ENCODE data around the gene ATF5. TPM values are rescaled to one million over a fixed set of nuclear protein-coding genes. Genes with fewer than 3 reads are reported as not detected.

The ATF5 gene
- total RNA-seq, 2 experiments from 2014 or later: 16.3 to 19.1 TPM

DNA sequence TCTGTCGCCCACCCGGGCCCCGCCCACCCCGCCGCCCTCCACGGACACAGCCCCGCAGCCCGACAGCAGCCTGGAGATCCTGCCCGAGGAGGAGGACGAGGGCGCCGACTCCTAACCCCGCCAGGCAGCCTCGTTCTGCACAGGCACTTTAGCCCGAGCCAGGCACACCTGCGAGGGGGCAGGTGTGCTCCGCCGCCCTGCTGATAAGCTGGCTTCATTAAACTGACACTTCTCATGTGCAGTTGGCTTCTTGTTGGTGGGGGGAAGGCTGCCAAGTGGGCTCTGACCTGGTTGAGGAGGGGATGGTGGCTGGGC lies 40.5 kb upstream of the ATF5 start:
- Mint-ChIP-seq H3K36me3 (ENCODE audit: low read depth) (peaks cover 24% of the 10 kb centered on the region), H3K4me3 (no peak overlapping the region)

DNA sequence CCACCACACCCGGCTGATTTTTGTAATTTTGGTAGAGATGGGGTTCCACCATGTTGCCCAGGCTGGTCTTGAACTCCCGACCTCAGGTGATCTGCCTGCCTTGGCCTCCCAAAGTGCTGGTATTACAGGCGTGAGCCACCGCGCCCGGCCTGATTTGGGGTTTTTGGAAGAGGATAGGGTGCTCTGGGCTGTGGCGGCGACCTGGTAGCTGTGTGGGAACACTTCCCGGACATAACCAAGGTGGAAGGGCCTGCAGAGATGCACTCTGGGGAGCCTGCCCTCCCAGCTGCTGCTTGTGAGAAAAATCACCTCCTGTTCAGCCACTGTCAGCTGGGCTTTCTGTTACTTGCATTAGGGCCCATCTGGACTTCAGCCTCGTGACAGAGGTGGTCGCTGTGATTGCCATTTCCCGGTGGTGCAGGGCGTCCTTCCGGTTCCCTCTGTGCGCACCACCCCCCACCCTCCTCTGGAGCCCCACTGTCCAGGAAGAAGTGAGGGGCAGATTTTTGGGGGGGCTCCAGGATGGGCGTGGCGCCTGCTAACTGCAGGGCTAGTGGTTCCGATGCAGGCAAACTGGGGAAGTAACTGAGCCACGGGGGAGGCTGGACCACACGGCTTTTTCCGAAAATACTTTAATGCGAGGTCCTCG lies 39.8 kb upstream of the ATF5 start:
- no peaks in the 10 kb centered on the region for H3K9me3 Mint-ChIP-seq
- ChIA-PET CTCF (interaction anchor here (1.2 to 1.7 kb wide), 5 partner anchors 12 to 41 kb away, joined by 3 to 10 read pairs (median 5); partner anchors contain the start of genes AKT1S1 and TBC1D17), POLR2A (interaction anchor here (1.0 to 1.5 kb wide), 2 partner anchors 9 to 12 kb away, joined by 3 to 10 read pairs; partner anchors contain the start of genes AKT1S1 and TBC1D17)
- H3K27me3 ChIP-seq (ENCODE audit: control insufficient read depth in 1 of 2, insufficient read depth in 2 of 2, low read length in 2 of 2): no peaks in the 10 kb centered on the region
- H3K4me1 ChIP-seq (ENCODE audit: insufficient read depth, low read length): peaks cover 21% of the 10 kb centered on the region
- no peaks in the 10 kb centered on the region for H3K27me3 Mint-ChIP-seq
- H3K4me1 Mint-ChIP-seq (ENCODE audit: low read depth): peaks cover 11% of the 10 kb centered on the region
- H3K4me3 ChIP-seq (ENCODE audit: low read length): no peak overlapping the region
- no peak overlapping the region for H3K27ac Mint-ChIP-seq
- H3K36me3 ChIP-seq (ENCODE audit: insufficient read depth, low read length): peaks cover 20% of the 10 kb centered on the region
- ATAC-seq (ENCODE audit: poor library complexity) (no peak), DNase-seq (peak in 1 of 14 experiments; percentile 42)
- no peak overlapping the region for H3K4me3 Mint-ChIP-seq
- intact Hi-C loops (cut with DNase I, micrococcal nuclease): no loop called here
- TF ChIP-seq, protein P1, sequence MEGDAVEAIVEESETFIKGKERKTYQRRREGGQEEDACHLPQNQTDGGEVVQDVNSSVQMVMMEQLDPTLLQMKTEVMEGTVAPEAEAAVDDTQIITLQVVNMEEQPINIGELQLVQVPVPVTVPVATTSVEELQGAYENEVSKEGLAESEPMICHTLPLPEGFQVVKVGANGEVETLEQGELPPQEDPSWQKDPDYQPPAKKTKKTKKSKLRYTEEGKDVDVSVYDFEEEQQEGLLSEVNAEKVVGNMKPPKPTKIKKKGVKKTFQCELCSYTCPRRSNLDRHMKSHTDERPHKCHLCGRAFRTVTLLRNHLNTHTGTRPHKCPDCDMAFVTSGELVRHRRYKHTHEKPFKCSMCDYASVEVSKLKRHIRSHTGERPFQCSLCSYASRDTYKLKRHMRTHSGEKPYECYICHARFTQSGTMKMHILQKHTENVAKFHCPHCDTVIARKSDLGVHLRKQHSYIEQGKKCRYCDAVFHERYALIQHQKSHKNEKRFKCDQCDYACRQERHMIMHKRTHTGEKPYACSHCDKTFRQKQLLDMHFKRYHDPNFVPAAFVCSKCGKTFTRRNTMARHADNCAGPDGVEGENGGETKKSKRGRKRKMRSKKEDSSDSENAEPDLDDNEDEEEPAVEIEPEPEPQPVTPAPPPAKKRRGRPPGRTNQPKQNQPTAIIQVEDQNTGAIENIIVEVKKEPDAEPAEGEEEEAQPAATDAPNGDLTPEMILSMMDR (IDR thresholded peaks at IDR 0.05): no peak
- no peaks in the 10 kb centered on the region for H3K9me3 ChIP-seq (ENCODE audit: control insufficient read depth in 1 of 2, insufficient read depth in 1 of 2, low read length in 2 of 2)
- no peak overlapping the region for H3K27ac ChIP-seq (ENCODE audit: low read depth in 1 of 2, low read length in 2 of 2)
- peaks cover 19% of the 10 kb centered on the region for H3K36me3 Mint-ChIP-seq (ENCODE audit: low read depth)

More for the DNA sequence above, 40.5 kb upstream of the ATF5 start:
- no peak overlapping the region for H3K4me3 ChIP-seq (ENCODE audit: low read length)
- no peak overlapping the region for H3K27ac Mint-ChIP-seq
- peaks cover 11% of the 10 kb centered on the region for H3K4me1 Mint-ChIP-seq (ENCODE audit: low read depth)
- TF ChIP-seq, protein P1 (IDR thresholded peaks at IDR 0.05): no peak
- H3K9me3 ChIP-seq (ENCODE audit: control insufficient read depth in 1 of 2, insufficient read depth in 1 of 2, low read length in 2 of 2): no peaks in the 10 kb centered on the region
- peaks cover 27% of the 10 kb centered on the region for H3K36me3 ChIP-seq (ENCODE audit: insufficient read depth, low read length)
- DNase-seq: peak in 1 of 14 experiments; percentile 41
- no peak for ATAC-seq (ENCODE audit: poor library complexity)
- no peaks in the 10 kb centered on the region for H3K9me3 Mint-ChIP-seq
- H3K27me3 Mint-ChIP-seq: no peaks in the 10 kb centered on the region
- H3K4me1 ChIP-seq (ENCODE audit: insufficient read depth, low read length): peaks cover 19% of the 10 kb centered on the region
- H3K27me3 ChIP-seq (ENCODE audit: control insufficient read depth in 1 of 2, insufficient read depth in 2 of 2, low read length in 2 of 2): no peaks in the 10 kb centered on the region
- intact Hi-C loops (cut with DNase I, micrococcal nuclease): no loop called here
- ChIA-PET CTCF (no interaction called here), POLR2A (interaction anchor here (1.0 kb wide), 1 partner anchor 10 kb away, joined by 3 read pairs; no protein-coding TSS in a partner anchor)
- no peak overlapping the region for H3K27ac ChIP-seq (ENCODE audit: low read depth in 1 of 2, low read length in 2 of 2)

DNA sequence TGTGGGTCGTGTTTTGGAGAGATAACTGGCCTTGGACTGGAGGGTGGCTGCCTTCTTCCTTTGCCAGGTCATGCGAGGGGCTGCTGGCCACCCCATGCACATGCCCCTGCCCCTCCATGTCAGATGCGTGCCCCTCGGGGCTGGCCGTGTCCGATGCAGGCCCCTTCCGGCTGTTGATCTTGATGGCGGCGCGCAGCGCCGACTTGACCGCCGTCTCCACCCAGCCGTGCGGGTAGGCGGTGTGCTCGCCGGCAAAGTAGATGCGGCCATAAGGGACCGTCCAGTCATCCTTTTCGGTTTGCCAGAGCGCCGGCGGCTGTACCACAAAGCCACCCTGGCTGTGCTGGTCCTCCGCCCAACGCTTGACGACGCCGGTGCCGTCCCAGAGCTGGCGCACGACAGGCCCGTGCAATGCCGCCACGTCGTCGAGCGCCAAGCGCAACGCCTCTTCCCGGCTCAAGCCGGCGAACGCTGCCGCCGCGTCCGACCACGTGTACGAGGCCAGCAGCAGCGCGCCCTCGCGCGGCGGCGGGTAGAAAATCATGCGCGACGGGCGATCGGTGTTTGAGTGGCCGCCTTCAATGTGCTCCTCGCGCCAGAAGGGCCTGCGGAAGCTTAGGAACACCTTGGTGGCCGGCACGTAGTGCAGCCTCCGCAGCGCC lies 39.2 kb upstream of the ATF5 start:
- peak overlapping the region; percentile 66 for H3K4me3 ChIP-seq (ENCODE audit: low read length)
- TF ChIP-seq, protein P1 (IDR thresholded peaks at IDR 0.05): peak; percentile 91
- peaks cover 14% of the 10 kb centered on the region for H3K36me3 ChIP-seq (ENCODE audit: insufficient read depth, low read length)
- intact Hi-C loops (cut with DNase I, micrococcal nuclease): loop anchor here (1.0 to 2.0 kb wide), 3 partner anchors 12 to 39 kb away; partner anchors contain the start of genes AKT1S1 (in 1 of the 2), ATF5 (in 1 of the 2), NUP62 (in 1 of the 2) and TBC1D17 (in 1 of the 2)
- peaks cover 24% of the 10 kb centered on the region for H3K4me1 ChIP-seq (ENCODE audit: insufficient read depth, low read length)
- Mint-ChIP-seq H3K27me3 (no peaks in the 10 kb centered on the region), H3K4me1 (ENCODE audit: low read depth) (peaks cover 11% of the 10 kb centered on the region), H3K27ac (no peak overlapping the region), H3K4me3 (peak overlapping the region; percentile 79), H3K9me3 (no peaks in the 10 kb centered on the region), H3K36me3 (ENCODE audit: low read depth) (peaks cover 13% of the 10 kb centered on the region)
- no peaks in the 10 kb centered on the region for H3K9me3 ChIP-seq (ENCODE audit: control insufficient read depth in 1 of 2, insufficient read depth in 1 of 2, low read length in 2 of 2)
- CTCF ChIA-PET: interaction anchor here (0.5 to 1.7 kb wide), 8 partner anchors 13 to 162 kb away, joined by 3 to 10 read pairs (median 4); partner anchors contain the start of genes AKT1S1, FUZ and TBC1D17
- no peaks in the 10 kb centered on the region for H3K27me3 ChIP-seq (ENCODE audit: control insufficient read depth in 1 of 2, insufficient read depth in 2 of 2, low read length in 2 of 2)
- POLR2A ChIA-PET: interaction anchor here (0.9 to 1.5 kb wide), 2 partner anchors 13 to 123 kb away, joined by 3 to 10 read pairs; partner anchors contain the start of genes AKT1S1, AP2A1 and TBC1D17
- ATAC-seq (ENCODE audit: poor library complexity) (peak; percentile 75), DNase-seq (peak; percentile 59 to 92 (median 70))
- peak overlapping the region in 1 of 2 donors; percentile 21 for H3K27ac ChIP-seq (ENCODE audit: low read depth in 1 of 2, low read length in 2 of 2)
